Endometrial microvascular endothelial cells (primary cell): ENCODE data around the gene TRPM1. TPM values are rescaled to one million over a fixed set of nuclear protein-coding genes. Genes with fewer than 3 reads are reported as not detected.

Experiments
- in situ Hi-C: cut with HindIII; loops from 2 replicates; pipeline ENCODE4 v1.10.0; 2017; ENCODE audit warnings: low sequenced_read_pairs, low pct_unique_long_range_greater_than_20kb; ENCODE audit errors: inconsistent ontology term
- total RNA-seq: library from RNA; depleted of rRNA; stranded (reverse); fragments of >200 nt; gene quantifications from one replicate; pipeline ENCODE4 v1.2.3, GENCODE V29; 2015; ENCODE audit errors: inconsistent ontology term

The TRPM1 gene
- total RNA-seq, 1 donor from 2014 or later, result not detected

- in situ Hi-C loops, result no loop called here
Observed at GRCh38 chr15:31128477-31128876, 27.0 kb upstream of the TRPM1 start.

- in situ Hi-C loops, result no loop called here
Observed at GRCh38 chr15:31127596-31128261, 26.2 kb upstream of the TRPM1 start.

GRCh38 chr15:31125061-31125460 is 23.5 kb upstream of the TRPM1 start:
- in situ Hi-C loops, result no loop called here

GRCh38 chr15:31116423-31117030 is 15.0 kb upstream of the TRPM1 start:
- in situ Hi-C loops, result loop anchor here (25.0 kb wide), 1 partner anchor 154 kb away; no protein-coding TSS in a partner anchor

- in situ Hi-C loops, result loop anchor here (25.0 kb wide), 1 partner anchor 149 kb away; no protein-coding TSS in a partner anchor
Observed at GRCh38 chr15:31111091-31111647, 9.6 kb upstream of the TRPM1 start.

GRCh38 chr15:31108836-31109235 is 7.3 kb upstream of the TRPM1 start:
- in situ Hi-C loops, result loop anchor here (25.0 kb wide), 1 partner anchor 147 kb away; no protein-coding TSS in a partner anchor

- in situ Hi-C loops, result loop anchor here (25.0 kb wide), 1 partner anchor 144 kb away; no protein-coding TSS in a partner anchor
Observed at GRCh38 chr15:31106495-31107300, 5.2 kb upstream of the TRPM1 start.

GRCh38 chr15:31104003-31104402 is 2.5 kb upstream of the TRPM1 start:
- in situ Hi-C loops, result loop anchor here (25.0 kb wide), 1 partner anchor 142 kb away; no protein-coding TSS in a partner anchor

- in situ Hi-C loops, result loop anchor here (25.0 kb wide), 1 partner anchor 140 kb away; no protein-coding TSS in a partner anchor
Observed at GRCh38 chr15:31102374-31103342, 1.1 kb upstream of the TRPM1 start.

- in situ Hi-C loops, result loop anchor here (25.0 kb wide), 1 partner anchor 140 kb away; no protein-coding TSS in a partner anchor
Observed at GRCh38 chr15:31102039-31102321, 455 bp upstream of the TRPM1 start.

- in situ Hi-C loops, result loop anchor here (25.0 kb wide), 1 partner anchor 138 kb away; no protein-coding TSS in a partner anchor
Observed at GRCh38 chr15:31100738-31101137, 787 bp downstream of the TRPM1 start.

- in situ Hi-C loops, result no loop called here
Observed at GRCh38 chr15:31098953-31099740, 2.4 kb downstream of the TRPM1 start.

- in situ Hi-C loops, result no loop called here
Observed at GRCh38 chr15:31098491-31098917, 3.0 kb downstream of the TRPM1 start.

- in situ Hi-C loops, result no loop called here
Observed at GRCh38 chr15:31096563-31096962, 5.0 kb downstream of the TRPM1 start.

- in situ Hi-C loops, result no loop called here
Observed at GRCh38 chr15:31091481-31091880, 10.0 kb downstream of the TRPM1 start.

GRCh38 chr15:31090766-31091165 is 10.8 kb downstream of the TRPM1 start:
- in situ Hi-C loops, result no loop called here

GRCh38 chr15:31089368-31090047 is 12.0 kb downstream of the TRPM1 start:
- in situ Hi-C loops, result no loop called here
